Measurements from ENCODE around the gene PHKG2. TPM values are rescaled to one million over a fixed set of nuclear protein-coding genes. Genes with fewer than 3 reads are reported as not detected.

Gene PHKG2
- total RNA-seq, 1 experiment from 2014 or later, result 42.3 TPM

- no peak for DNase-seq (ENCODE audit: low read depth)
These were observed 7.9 kb downstream of the PHKG2 start for GRCh38 chr16:30755955-30756780.

- no peak for DNase-seq (ENCODE audit: low read depth)
These were observed 8.5 kb downstream of the PHKG2 start for GRCh38 chr16:30756781-30757100.

- no peak for DNase-seq (ENCODE audit: low read depth)
These were observed 9.1 kb downstream of the PHKG2 start for GRCh38 chr16:30757316-30757715.

GRCh38 chr16:30758988-30759491 lies 10.8 kb downstream of the PHKG2 start:
- no peak for DNase-seq (ENCODE audit: low read depth)

- DNase-seq (ENCODE audit: low read depth), result no peak
These were observed 11.9 kb downstream of the PHKG2 start for GRCh38 chr16:30760001-30760559.

GRCh38 chr16:30760577-30761426 lies 12.6 kb downstream of the PHKG2 start:
- DNase-seq (ENCODE audit: low read depth), result no peak

- peak; percentile 37 for DNase-seq (ENCODE audit: low read depth)
These were observed 13.3 kb downstream of the PHKG2 start for GRCh38 chr16:30761427-30761927.

- peak; percentile 97 for DNase-seq (ENCODE audit: low read depth)
These were observed 14.0 kb downstream of the PHKG2 start, which contains the start of the genes CFAP119 and RNF40 for GRCh38 chr16:30761928-30762902. TSS of gene CFAP119 (minus strand) at chr16:30762062. CDS start at chr16:30761748, 314 bp downstream. TSS of gene RNF40 (plus strand) at chr16:30762322. CDS start at chr16:30762546, 224 bp downstream.

- no peak for DNase-seq (ENCODE audit: low read depth)
These were observed 14.9 kb downstream of the PHKG2 start for GRCh38 chr16:30762991-30763725.

- no peak for DNase-seq (ENCODE audit: low read depth)
These were observed 15.9 kb downstream of the PHKG2 start for GRCh38 chr16:30764086-30764485.

GRCh38 chr16:30764816-30765465 lies 16.7 kb downstream of the PHKG2 start:
- no peak for DNase-seq (ENCODE audit: low read depth)

GRCh38 chr16:30766206-30766932 lies 18.1 kb downstream of the PHKG2 start:
- DNase-seq (ENCODE audit: low read depth), result no peak

GRCh38 chr16:30766933-30767284 lies 18.7 kb downstream of the PHKG2 start:
- DNase-seq (ENCODE audit: low read depth), result no peak

- no peak for DNase-seq (ENCODE audit: low read depth)
These were observed 19.7 kb downstream of the PHKG2 start for GRCh38 chr16:30767767-30768465.

- DNase-seq (ENCODE audit: low read depth), result no peak
These were observed 20.5 kb downstream of the PHKG2 start for GRCh38 chr16:30768583-30769181.

GRCh38 chr16:30769379-30770089 lies 21.3 kb downstream of the PHKG2 start:
- no peak for DNase-seq (ENCODE audit: low read depth)

GRCh38 chr16:30771726-30772125 lies 23.5 kb downstream of the PHKG2 start:
- no peak for DNase-seq (ENCODE audit: low read depth)
